GM08714 (cell line): ENCODE results near the gene OGA.
"Not testable (repeated sequence)": the region's sequence is repeated elsewhere in the genome, so short reads cannot be mapped to it uniquely, and the experiment has no call there.

Experiments used
- H3K4me3 ChIP-seq: fragments of 200-500 bp; sonication (Bioruptor generic); 2 replicates; pipeline ENCODE4 v1.5.1; 2014; ENCODE audit warnings: mild to moderate bottlenecking, low read length, inconsistent platforms
- ZNF274 ChIP-seq: IDR thresholded peaks from 2 replicates; pipeline ENCODE4 v1.6.1; 2012; ENCODE audit warnings: mild to moderate bottlenecking, low read depth, low read length

OGA gene

GRCh38 chr10:101789686-101790085 lies 28.6 kb downstream of the OGA start:
- no peak overlapping the region for H3K4me3 ChIP-seq
- TF ChIP-seq ZNF274: no peak

- H3K4me3 ChIP-seq: not testable (repeated sequence)
Observed at GRCh38 chr10:101789231-101789630, 29.0 kb downstream of the OGA start.

- no peak overlapping the region for H3K4me3 ChIP-seq
- no peak for TF ChIP-seq ZNF274
Observed at GRCh38 chr10:101785801-101786200, 32.4 kb downstream of the OGA start.

- H3K4me3 ChIP-seq: no peak overlapping the region
- TF ChIP-seq ZNF274: no peak
Observed at GRCh38 chr10:101784558-101784957, 33.7 kb downstream of the OGA start.

GRCh38 chr10:101783736-101784118 lies 34.5 kb downstream of the OGA start:
- no peak for TF ChIP-seq ZNF274
- peak overlapping the region; percentile 88 for H3K4me3 ChIP-seq

GRCh38 chr10:101782811-101783735 lies 35.2 kb downstream of the OGA start, which contains the start of gene NPM3:
Gene NPM3, minus strand, starts transcription at chr10:101783446. Its CDS starts 56 bp downstream, at chr10:101783390.
- no peak for TF ChIP-seq ZNF274
- H3K4me3 ChIP-seq: peak within 1 kb of the TSS; percentile 88

- no peak for TF ChIP-seq ZNF274
Observed at GRCh38 chr10:101781984-101782810, 36.0 kb downstream of the OGA start.

GRCh38 chr10:101781655-101781983 lies 36.6 kb downstream of the OGA start:
- no peak overlapping the region; the same call in 1 of the 2 replicates for H3K4me3 ChIP-seq

More at GRCh38 chr10:101781984-101782810, 36.0 kb downstream of the OGA start:
- peak overlapping the region; percentile 88 for H3K4me3 ChIP-seq

GRCh38 chr10:101780818-101781654 lies 37.2 kb downstream of the OGA start:
- H3K4me3 ChIP-seq: no peak overlapping the region
- no peak for TF ChIP-seq ZNF274

More at GRCh38 chr10:101781655-101781983, 36.6 kb downstream of the OGA start:
- TF ChIP-seq ZNF274: no peak

- no peak overlapping the region for H3K4me3 ChIP-seq
- no peak for TF ChIP-seq ZNF274
Observed at GRCh38 chr10:101780187-101780817, 37.9 kb downstream of the OGA start.

GRCh38 chr10:101779544-101780186 lies 38.6 kb downstream of the OGA start:
- peak overlapping the region; percentile 18; the same call in 1 of the 2 replicates for H3K4me3 ChIP-seq
- TF ChIP-seq ZNF274: no peak

- TF ChIP-seq ZNF274: no peak
- peak overlapping the region; percentile 18; the same call in 1 of the 2 replicates for H3K4me3 ChIP-seq
Observed at GRCh38 chr10:101778781-101779543, 39.3 kb downstream of the OGA start.
